Left lobe of liver (tissue), 2 donors: ENCODE results near the gene NAPG. TPM values are rescaled to one million over a fixed set of nuclear protein-coding genes. Genes with fewer than 3 reads are reported as not detected.
"Not testable (repeated sequence)": the region's sequence is repeated elsewhere in the genome, so short reads cannot be mapped to it uniquely, and the experiment has no call there.

Experiments
- ATAC-seq: fragments of 200-7000 bp; cut with Tn5 transposase; one replicate; pipeline ENCODE4 v1.9.1; 2020; ENCODE audit warnings: mild to moderate bottlenecking, moderate library complexity
- DNase-seq: peaks from one replicate; pipeline ENCODE4 v3.0.0-alpha.2; 2020; ENCODE audit warnings: low spot score
- total RNA-seq: library from RNA; stranded (reverse); gene quantifications from one replicate; pipeline ENCODE4 v1.2.1, GENCODE V29; 2021
- donor health status: DM: no; HTN: no; CAD: no; lungs with moderate emphysema.
- donor health status: DM: no; HTN: yes; CAD: no.

The NAPG gene
- 11.5 TPM for total RNA-seq

GRCh38 chr18:10525697-10526560 is at the start of gene NAPG:
Gene NAPG, plus strand, starts transcription at chr18:10526027. Its CDS starts 76 bp downstream, at chr18:10526103.
- DNase-seq: peak; percentile 94
- ATAC-seq: peak; percentile 96

GRCh38 chr18:10476338-10476791 is 49.5 kb upstream of the NAPG start:
- DNase-seq (no peak), ATAC-seq (no peak)

DNA sequence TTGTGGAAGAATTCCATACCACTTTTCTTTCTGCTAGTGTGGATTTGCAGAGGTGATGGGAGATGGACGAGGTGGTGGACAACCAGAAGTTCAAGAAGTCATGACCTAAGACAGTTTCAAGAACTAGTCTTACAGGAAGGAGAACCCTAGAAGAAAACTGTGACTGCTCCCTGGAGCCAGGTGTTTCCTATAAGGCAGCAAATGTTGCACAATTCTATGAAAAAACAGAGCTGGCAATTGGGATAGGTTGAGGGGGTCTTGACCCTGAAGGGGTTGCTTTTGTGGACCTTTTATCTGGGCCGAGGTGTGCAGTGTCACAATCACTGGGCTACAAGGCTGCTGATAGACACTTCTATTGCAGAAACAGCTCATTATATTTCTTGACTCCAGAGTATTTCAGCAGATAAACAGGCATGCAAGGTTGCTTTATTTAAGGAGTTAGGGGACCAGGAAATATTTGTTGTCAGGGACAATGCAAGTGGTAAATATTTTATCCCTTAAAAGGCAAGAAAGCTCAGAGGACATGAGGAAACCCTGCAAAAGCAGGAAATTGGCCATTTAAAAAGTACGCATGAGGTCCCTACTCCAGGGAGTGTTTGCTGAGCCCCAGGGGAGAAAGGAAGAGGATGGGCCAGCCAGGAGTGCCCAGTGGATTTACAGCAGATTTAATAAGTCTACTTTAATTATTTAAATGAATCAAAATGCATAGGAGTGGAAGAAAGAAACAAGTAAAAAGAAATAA is 48.5 kb upstream of the NAPG start:
- no peak for ATAC-seq

DNA sequence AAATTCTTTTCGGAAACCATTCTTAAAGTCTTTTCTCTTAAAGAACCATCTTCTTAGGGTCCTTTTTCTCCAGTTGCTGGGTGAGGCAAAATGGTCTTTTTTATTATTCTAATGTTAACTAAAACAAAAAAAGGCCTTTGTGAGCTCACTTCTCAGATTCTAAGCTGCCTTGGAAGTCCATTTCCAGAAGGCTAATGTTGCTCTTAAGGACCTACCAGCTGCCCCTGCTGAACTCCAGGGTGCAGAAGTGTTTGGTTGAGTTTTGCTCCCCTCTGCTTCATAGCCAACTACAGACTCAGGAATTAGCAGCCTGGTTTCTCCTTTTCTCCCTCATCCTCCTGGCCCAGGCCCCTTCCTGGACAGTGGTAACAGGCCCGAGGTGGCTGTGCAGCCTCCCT is 48.0 kb upstream of the NAPG start:
- DNase-seq (no peak), ATAC-seq (no peak)

More for the DNA sequence above, 48.5 kb upstream of the NAPG start:
- no peak for DNase-seq

DNA sequence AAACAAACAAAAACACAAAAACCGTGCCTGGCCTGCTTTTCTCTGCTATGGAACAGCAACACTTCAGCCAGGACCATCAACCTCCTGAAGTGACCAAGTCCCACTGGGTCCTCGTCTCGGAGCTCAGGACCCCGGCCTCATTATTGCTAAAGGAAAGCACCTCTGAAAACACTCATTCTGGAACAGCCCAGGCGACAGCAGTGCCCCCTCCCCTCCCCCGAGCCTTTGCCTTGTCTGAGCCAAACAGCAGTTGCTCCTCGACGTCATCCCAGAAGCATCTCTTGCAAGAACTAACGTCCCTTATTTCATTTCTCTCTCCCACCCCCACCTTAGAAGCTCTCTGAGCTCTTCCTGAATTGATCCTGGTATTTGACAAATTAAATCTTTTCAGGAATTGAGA is 44.0 kb upstream of the NAPG start:
- DNase-seq (no peak), ATAC-seq (no peak)

DNA sequence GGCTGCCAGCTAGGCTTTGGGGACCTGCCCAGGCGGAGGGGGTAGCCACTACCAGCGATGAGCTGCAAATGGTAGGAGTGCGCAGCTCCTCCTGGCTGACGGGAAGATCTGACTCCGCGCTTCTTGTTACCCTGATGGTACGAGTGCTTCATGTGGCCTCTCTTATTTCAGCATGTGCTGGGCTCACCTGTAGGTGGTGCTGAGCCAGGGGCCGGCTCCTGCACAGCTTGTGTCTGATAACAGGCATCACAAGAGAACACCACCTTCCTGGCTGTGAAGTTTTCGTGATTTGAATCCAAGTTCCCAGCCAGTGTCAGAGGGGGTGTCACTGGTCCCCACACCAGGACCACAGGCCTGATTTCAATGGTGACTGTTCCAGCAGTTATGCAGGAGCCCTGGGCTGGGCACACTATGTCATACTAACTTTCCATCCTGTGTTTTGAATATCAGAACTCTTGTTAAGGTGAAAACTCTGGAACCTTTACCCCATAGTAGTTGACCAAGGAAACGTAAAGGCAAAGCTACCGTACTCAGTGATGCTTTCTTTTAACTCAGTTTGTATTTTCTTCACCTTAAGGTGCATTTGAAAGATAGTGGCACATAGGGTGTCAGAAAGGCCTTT is 43.4 kb upstream of the NAPG start:
- no peak for ATAC-seq
- DNase-seq: no peak

DNA sequence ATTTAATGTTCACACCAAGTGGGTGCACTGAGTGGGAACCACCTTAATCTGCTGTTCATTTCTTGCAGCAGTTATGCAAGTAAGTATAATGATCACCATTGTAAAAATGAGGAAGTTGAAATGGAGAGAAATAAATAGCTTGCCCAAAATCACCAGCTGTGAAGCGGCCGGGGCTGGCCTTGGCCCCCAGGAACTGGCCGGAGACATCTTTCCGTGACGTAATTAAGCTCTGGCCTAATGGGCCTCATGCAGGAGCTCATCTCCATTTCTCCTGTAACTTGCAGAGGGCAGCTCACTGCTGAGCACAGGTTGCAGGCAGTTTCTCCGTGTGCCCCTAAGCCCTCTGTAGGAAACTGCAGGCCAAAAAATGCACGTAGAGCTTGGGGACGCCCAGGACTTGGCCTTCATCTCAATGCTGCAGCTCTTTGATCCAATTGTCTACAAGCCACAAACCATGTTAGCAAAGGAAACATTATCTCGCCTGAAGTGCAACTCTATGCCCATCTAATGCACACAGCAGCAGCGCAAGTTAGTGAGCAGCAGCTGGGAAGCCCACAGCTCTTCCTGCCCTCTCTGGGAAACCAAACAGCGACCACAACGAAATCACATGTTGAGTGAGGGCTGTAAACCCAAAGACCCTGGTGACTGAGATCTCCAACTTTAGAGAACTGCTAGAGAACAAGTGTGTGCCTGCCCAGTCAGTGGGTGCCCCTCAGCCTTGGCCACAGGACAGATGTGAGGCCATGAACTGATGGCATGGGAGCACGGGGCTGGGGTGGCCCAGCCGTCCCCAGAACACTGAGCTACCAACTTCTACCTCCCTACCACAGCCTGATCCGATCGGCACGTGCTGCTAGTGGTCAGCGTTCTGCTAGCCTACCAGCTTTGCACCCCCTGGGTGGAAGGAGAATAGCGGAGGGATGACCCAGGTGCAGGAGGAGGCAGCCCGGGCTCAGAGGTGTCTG is 42.6 kb upstream of the NAPG start:
- ATAC-seq (no peak), DNase-seq (no peak)

GRCh38 chr18:10485475-10485874 is 40.4 kb upstream of the NAPG start:
- no peak for DNase-seq

DNA sequence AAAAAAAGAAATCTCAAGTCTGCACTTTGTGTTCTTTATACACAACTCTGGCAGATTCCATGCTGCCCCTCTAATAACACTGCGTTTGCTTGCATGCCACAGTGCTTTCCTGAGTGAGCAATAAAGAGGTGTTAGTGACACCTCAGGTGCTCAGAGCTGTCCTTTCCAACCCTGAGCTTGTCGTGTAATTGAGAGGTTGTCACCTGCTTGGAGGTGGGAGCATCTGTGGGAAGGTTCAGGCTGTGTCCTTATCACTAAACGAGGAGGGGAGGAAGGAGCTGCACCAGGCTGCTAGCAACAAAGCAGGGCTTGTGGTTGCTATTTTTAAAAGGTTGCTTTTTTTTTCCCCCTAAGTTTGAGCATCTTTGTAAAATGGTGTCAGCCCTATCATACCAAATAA is 39.5 kb upstream of the NAPG start:
- DNase-seq (no peak), ATAC-seq (no peak)

More at GRCh38 chr18:10485475-10485874, 40.4 kb upstream of the NAPG start:
- ATAC-seq: no peak

- no peak for DNase-seq
- no peak for ATAC-seq
These were observed 38.7 kb upstream of the NAPG start for GRCh38 chr18:10487154-10487553.

- ATAC-seq: no peak
- DNase-seq: no peak
These were observed 37.8 kb upstream of the NAPG start for GRCh38 chr18:10488017-10488416.

GRCh38 chr18:10490401-10491165 is 35.2 kb upstream of the NAPG start:
- ATAC-seq (peak; percentile 23), DNase-seq (no peak)

GRCh38 chr18:10495936-10496335 is 29.9 kb upstream of the NAPG start:
- DNase-seq: no peak
- ATAC-seq: no peak

- no peak for DNase-seq
- ATAC-seq: no peak
These were observed 28.5 kb upstream of the NAPG start for GRCh38 chr18:10497206-10497749.

DNA sequence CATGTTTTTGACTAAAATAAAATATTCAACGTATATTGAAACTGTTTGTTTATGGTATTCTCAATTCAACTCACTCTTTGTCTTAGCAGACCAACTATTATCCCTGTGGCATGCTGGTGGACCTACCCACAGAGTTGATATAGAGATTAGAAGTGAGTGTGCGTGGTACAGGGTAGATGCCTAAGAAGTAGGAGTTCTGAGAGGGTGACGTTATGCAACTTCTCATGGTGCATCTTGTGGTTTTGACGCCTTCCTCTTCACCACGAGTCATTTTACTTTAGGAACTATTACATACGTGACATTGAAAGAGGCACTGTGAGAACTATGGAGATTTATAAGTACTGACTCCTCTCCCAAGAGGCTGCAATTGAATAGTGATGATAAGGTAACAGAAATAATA is 26.6 kb upstream of the NAPG start:
- no peak for ATAC-seq
- no peak for DNase-seq

DNA sequence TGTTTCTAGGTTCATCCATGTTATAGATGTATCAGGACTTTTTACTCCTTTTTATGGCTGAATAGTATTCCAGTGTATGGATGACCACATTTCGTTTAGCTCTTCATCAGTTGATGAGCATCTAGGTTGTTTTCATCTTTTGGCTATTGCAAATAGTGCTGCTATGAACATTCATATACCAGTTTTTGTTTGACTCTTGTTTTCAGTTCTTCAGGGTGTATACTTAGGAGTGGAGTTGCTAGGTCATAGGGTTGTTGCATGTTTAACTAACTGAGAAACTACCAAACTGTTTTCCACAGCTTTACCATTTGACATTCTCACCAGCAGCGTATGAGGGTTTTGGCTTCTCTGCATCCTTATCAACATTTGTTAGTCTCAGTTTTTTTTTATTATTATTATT is 25.8 kb upstream of the NAPG start:
- no peak for ATAC-seq

DNA sequence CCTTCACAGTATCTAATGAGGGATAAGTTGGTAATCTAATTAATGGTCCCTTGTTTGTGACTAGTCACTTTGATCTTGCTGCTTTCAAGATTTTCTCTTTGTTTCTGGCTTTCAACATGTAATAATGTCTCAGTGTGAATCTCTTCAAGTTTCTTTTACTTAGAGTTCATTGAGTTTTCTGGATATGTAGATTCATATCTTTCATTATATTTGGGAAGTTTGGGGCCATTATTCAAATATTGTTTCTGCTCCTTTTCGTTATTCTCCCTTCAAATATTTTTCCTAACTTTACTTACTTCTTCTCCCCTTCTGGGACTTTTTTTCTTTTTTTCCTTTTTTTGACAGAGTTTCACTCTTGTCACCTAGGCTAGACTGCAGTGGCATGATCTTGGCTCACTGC is 21.1 kb upstream of the NAPG start:
- ATAC-seq (no peak), DNase-seq (no peak)

More for the DNA sequence above, 25.8 kb upstream of the NAPG start:
- no peak for DNase-seq

GRCh38 chr18:10505892-10506291 is 19.9 kb upstream of the NAPG start:
- not testable (repeated sequence) for ATAC-seq, DNase-seq

DNA sequence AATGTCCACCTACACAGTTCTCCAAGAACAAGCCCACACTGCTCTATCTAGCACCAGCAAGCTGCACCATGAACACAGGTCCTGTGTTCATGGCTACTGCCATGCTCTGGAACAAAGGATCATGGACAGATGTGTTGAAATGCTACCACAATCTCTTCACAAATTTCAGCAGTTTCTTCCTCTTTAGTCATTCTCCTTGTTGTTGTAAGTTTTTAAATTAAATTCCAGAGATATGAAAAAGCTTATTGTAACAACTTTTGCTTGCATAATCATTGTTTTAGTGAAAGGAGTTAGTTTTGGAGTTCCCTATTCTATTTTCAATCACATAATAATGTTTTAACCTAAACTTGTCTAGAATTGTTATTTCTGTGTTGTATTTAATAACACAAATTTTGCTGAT is 17.2 kb upstream of the NAPG start:
- DNase-seq: no peak
- no peak for ATAC-seq
